SK-N-SH treated with all-trans-retinoic acid at 6 μM for 48 hours (cell line): ENCODE results near the gene LHFPL5.

Source experiments
- ATAC-seq: fragments of 200-7000 bp; cut with Tn5 transposase; 3 replicates; pipeline ENCODE4 v1.9.1; 2020; ENCODE audit warnings: mild to moderate bottlenecking, moderate library complexity
- ARNTL ChIP-seq: fragments of 450-650 bp; formaldehyde crosslinking; IDR thresholded peaks from 2 replicates; pipeline ENCODE4 v1.5.0; 2020; ENCODE audit warnings: low read depth, mild to moderate bottlenecking, moderate library complexity, borderline replicate concordance
- BACH2 ChIP-seq: fragments of 250-450 bp; sonication (Bioruptor Pico); IDR thresholded peaks from 2 replicates; pipeline ENCODE4 v1.9.0; 2021; ENCODE audit warnings: mild to moderate bottlenecking, borderline replicate concordance
- CREB5 ChIP-seq: fragments of 250-450 bp; sonication (Bioruptor Pico); IDR thresholded peaks from 2 replicates; pipeline ENCODE4 v1.5.1; 2020; ENCODE audit warnings: low read depth, mild to moderate bottlenecking, moderate library complexity
- ESRRG ChIP-seq: fragments of 250-450 bp; sonication (Bioruptor Pico); IDR thresholded peaks from 2 replicates; pipeline ENCODE4 v1.6.1; 2021; ENCODE audit warnings: mild to moderate bottlenecking
- GLIS3 ChIP-seq: fragments of 250-450 bp; sonication (Bioruptor Pico); IDR thresholded peaks from 2 replicates; pipeline ENCODE4 v1.5.0; 2020; ENCODE audit warnings: mild to moderate bottlenecking, moderate library complexity
- OSR1 ChIP-seq: fragments of 250-450 bp; sonication (Bioruptor Pico); IDR thresholded peaks from 2 replicates; pipeline ENCODE4 v1.8.0; 2022; ENCODE audit warnings: moderate library complexity, mild to moderate bottlenecking, inconsistent platforms
- PATZ1 ChIP-seq: fragments of 250-450 bp; sonication (Bioruptor Pico); IDR thresholded peaks from 2 replicates; pipeline ENCODE4 v1.8.0; 2020; ENCODE audit warnings: mild to moderate bottlenecking, moderate library complexity, borderline replicate concordance
- POU6F1 ChIP-seq: fragments of 250-450 bp; sonication (Bioruptor Pico); IDR thresholded peaks from 2 replicates; pipeline ENCODE4 v1.8.0; 2021; ENCODE audit warnings: low read depth, mild to moderate bottlenecking, moderate library complexity, borderline replicate concordance
- PPARA ChIP-seq: fragments of 250-450 bp; sonication (Bioruptor Pico); IDR thresholded peaks from 2 replicates; pipeline ENCODE4 v1.5.0; 2020; ENCODE audit warnings: mild to moderate bottlenecking, borderline replicate concordance
- RARB ChIP-seq: fragments of 250-450 bp; sonication (Bioruptor Pico); IDR thresholded peaks from 2 replicates; pipeline ENCODE4 v1.8.0; 2021; ENCODE audit warnings: mild to moderate bottlenecking, moderate library complexity
- SNAI2 ChIP-seq: fragments of 250-450 bp; sonication (Bioruptor Pico); IDR thresholded peaks from 2 replicates; pipeline ENCODE4 v1.5.0; 2020; ENCODE audit warnings: mild to moderate bottlenecking, moderate library complexity
- TCF4 ChIP-seq: fragments of 250-450 bp; sonication (Bioruptor Pico); IDR thresholded peaks from 2 replicates; pipeline ENCODE4 v1.8.0; 2021; ENCODE audit warnings: mild to moderate bottlenecking, moderate library complexity, borderline replicate concordance
- TOX ChIP-seq: fragments of 250-450 bp; sonication (Bioruptor Pico); IDR thresholded peaks from 2 replicates; pipeline ENCODE4 v1.8.0; 2021; ENCODE audit warnings: mild to moderate bottlenecking, moderate library complexity, borderline replicate concordance
- TSHZ2 ChIP-seq: fragments of 250-450 bp; sonication (Bioruptor Pico); IDR thresholded peaks from 2 replicates; pipeline ENCODE4 v1.5.0; 2020; ENCODE audit warnings: mild to moderate bottlenecking, moderate library complexity
- ZC3H10 ChIP-seq: fragments of 250-450 bp; sonication (Bioruptor Pico); IDR thresholded peaks from 2 replicates; pipeline ENCODE4 v1.5.1; 2021; ENCODE audit warnings: mild to moderate bottlenecking, moderate library complexity
- ZFP3 ChIP-seq: fragments of 250-450 bp; sonication (Bioruptor Pico); IDR thresholded peaks from 2 replicates; pipeline ENCODE4 v1.5.0; 2020; ENCODE audit warnings: mild to moderate bottlenecking, moderate library complexity
- ZFP30 ChIP-seq: fragments of 450-650 bp; formaldehyde crosslinking; IDR thresholded peaks from 2 replicates; pipeline ENCODE4 v1.5.0; 2022; ENCODE audit warnings: mild to moderate bottlenecking, moderate library complexity
- ZNF565 ChIP-seq: fragments of 450-650 bp; formaldehyde crosslinking; conservative IDR thresholded peaks from 2 replicates; pipeline ENCODE4 v1.5.0; 2020; ENCODE audit warnings: low read depth, mild to moderate bottlenecking, moderate library complexity
- ZNF70 ChIP-seq: fragments of 450-650 bp; formaldehyde crosslinking; IDR thresholded peaks from 2 replicates; pipeline ENCODE4 v1.5.0; 2020; ENCODE audit warnings: mild to moderate bottlenecking, moderate library complexity

The LHFPL5 gene

GRCh38 chr6:35852994-35853393 is 47.8 kb downstream of the LHFPL5 start:
- no peak for ATAC-seq
- TF ChIP-seq ESRRG (CRISPR knock-in tag) (no peak), POU6F1 (no peak), ZFP30 (CRISPR knock-in tag) (no peak), TSHZ2 (CRISPR knock-in tag) (no peak), ZFP3 (CRISPR knock-in tag) (no peak), GLIS3 (CRISPR knock-in tag) (no peak)

- no peak for ATAC-seq
- TF ChIP-seq TSHZ2 (CRISPR knock-in tag) (no peak), ZNF70 (no peak), CREB5 (no peak), ZFP3 (CRISPR knock-in tag) (no peak), ARNTL (no peak), OSR1 (CRISPR knock-in tag) (no peak), TOX (CRISPR knock-in tag) (no peak), PPARA (CRISPR knock-in tag) (no peak), ESRRG (CRISPR knock-in tag) (no peak), TCF4 (CRISPR knock-in tag) (no peak), RARB (CRISPR knock-in tag) (no peak), BACH2 (CRISPR knock-in tag) (no peak), ZC3H10 (CRISPR knock-in tag) (no peak), ZNF565 (CRISPR knock-in tag) (no peak), GLIS3 (CRISPR knock-in tag) (no peak), PATZ1 (no peak), POU6F1 (no peak)
These were observed 51.1 kb downstream of the LHFPL5 start for GRCh38 chr6:35856250-35856649.

GRCh38 chr6:35857853-35858252 is 52.7 kb downstream of the LHFPL5 start:
- ATAC-seq = no peak
- no peak for TF ChIP-seq TSHZ2 (CRISPR knock-in tag)
- no peak for TF ChIP-seq ARNTL
- TF ChIP-seq CREB5 = no peak
- TF ChIP-seq ZC3H10 (CRISPR knock-in tag) = no peak
- no peak for TF ChIP-seq GLIS3 (CRISPR knock-in tag)
- TF ChIP-seq PPARA (CRISPR knock-in tag) = no peak
- TF ChIP-seq ZNF70 = no peak
- no peak for TF ChIP-seq ESRRG (CRISPR knock-in tag)
- no peak for TF ChIP-seq ZFP3 (CRISPR knock-in tag)
- TF ChIP-seq TCF4 (CRISPR knock-in tag) = no peak
- no peak for TF ChIP-seq SNAI2 (CRISPR knock-in tag)
- TF ChIP-seq ZNF565 (CRISPR knock-in tag) = no peak
- no peak for TF ChIP-seq RARB (CRISPR knock-in tag)
